ENCODE measurements around the gene TPI1. TPM values are rescaled to one million over a fixed set of nuclear protein-coding genes. Genes with fewer than 3 reads are reported as not detected.
"Not testable (repeated sequence)": the region's sequence is repeated elsewhere in the genome, so short reads cannot be mapped to it uniquely, and the experiment has no call there.

Gene TPI1
- total RNA-seq, 2 experiments from 2014 or later, result 918 to 1,035 TPM

- peaks cover 46% of the 10 kb centered on the region for H3K36me3 Mint-ChIP-seq (ENCODE audit: low read depth)
Measured at GRCh38 chr12:6874015-6874368, 6.7 kb downstream of the TPI1 start.

GRCh38 chr12:6879824-6880223 lies 12.5 kb downstream of the TPI1 start:
- Mint-ChIP-seq H3K4me1 (peaks cover 12% of the 10 kb centered on the region), H3K36me3 (ENCODE audit: low read depth) (peaks cover 14% of the 10 kb centered on the region)
- H3K27me3 Mint-ChIP-seq, H3K4me3 Mint-ChIP-seq, H3K9me3 Mint-ChIP-seq, POLR2A ChIA-PET, DNase-seq, H3K27ac Mint-ChIP-seq: not testable (repeated sequence)
- CTCF ChIA-PET, result interaction anchor here (1.1 to 3.6 kb wide), 3 partner anchors 10 to 12 kb away, joined by 3 to 29 read pairs (median 4); no protein-coding TSS in a partner anchor

More at GRCh38 chr12:6874015-6874368, 6.7 kb downstream of the TPI1 start:
- H3K27me3 Mint-ChIP-seq, DNase-seq, H3K9me3 Mint-ChIP-seq, POLR2A ChIA-PET: not testable (repeated sequence)
- peak overlapping the region; percentile 78 for H3K4me3 Mint-ChIP-seq
- CTCF ChIA-PET, result interaction anchor here (0.7 to 5.0 kb wide), 12 partner anchors 10 to 1173 kb away, joined by 3 to 42 read pairs (median 12); partner anchors contain the start of gene MLF2
- peaks cover 54% of the 10 kb centered on the region for H3K4me1 Mint-ChIP-seq
- H3K27ac Mint-ChIP-seq, result peak overlapping the region; percentile 85

DNA sequence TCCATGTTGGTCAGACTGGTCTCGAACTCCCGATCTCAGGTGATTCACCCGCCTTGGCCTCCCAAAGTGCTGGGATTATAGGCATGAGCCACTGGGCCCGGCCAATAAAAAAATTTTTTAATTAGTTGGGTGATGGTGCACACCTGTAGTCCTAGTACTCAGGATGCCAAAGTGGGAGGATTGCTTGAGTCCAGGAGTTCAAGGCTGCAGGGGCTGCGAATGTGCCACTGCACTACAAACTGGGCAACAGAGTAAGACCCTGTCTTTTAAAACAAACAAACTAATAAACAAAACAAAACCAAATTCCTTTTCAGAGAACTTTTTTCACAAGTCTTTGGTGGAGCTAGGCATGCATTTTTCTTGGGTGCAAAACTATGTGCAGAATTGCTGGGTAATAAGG lies 15.9 kb downstream of the TPI1 start:
- DNase-seq, result no peak
- peaks cover 3% of the 10 kb centered on the region for H3K36me3 Mint-ChIP-seq (ENCODE audit: low read depth)
- H3K4me3 Mint-ChIP-seq, result no peak overlapping the region
- no peaks in the 10 kb centered on the region for H3K9me3 Mint-ChIP-seq
- CTCF ChIA-PET, result interaction anchor here (3.6 to 5.5 kb wide), 2 partner anchors 8 to 12 kb away, joined by 29 to 45 read pairs; partner anchors contain the start of gene SPSB2
- H3K4me1 Mint-ChIP-seq, result peaks cover under 1% of the 10 kb centered on the region
- POLR2A ChIA-PET, result no interaction called here
- no peaks in the 10 kb centered on the region for H3K27me3 Mint-ChIP-seq
- no peak overlapping the region for H3K27ac Mint-ChIP-seq

- no peaks in the 10 kb centered on the region for H3K9me3 Mint-ChIP-seq
- H3K4me1 Mint-ChIP-seq, result peaks cover 3% of the 10 kb centered on the region
- POLR2A ChIA-PET, result no interaction called here
- no peaks in the 10 kb centered on the region for H3K27me3 Mint-ChIP-seq
- no peak overlapping the region for H3K4me3 Mint-ChIP-seq
- CTCF ChIA-PET, result interaction anchor here (3.6 to 5.5 kb wide), 2 partner anchors 8 to 12 kb away, joined by 29 to 45 read pairs; partner anchors contain the start of gene SPSB2
- no peak overlapping the region for H3K27ac Mint-ChIP-seq
- no peak for DNase-seq
- peaks cover 3% of the 10 kb centered on the region for H3K36me3 Mint-ChIP-seq (ENCODE audit: low read depth)
Measured at GRCh38 chr12:6883683-6884082, 16.4 kb downstream of the TPI1 start.

DNA sequence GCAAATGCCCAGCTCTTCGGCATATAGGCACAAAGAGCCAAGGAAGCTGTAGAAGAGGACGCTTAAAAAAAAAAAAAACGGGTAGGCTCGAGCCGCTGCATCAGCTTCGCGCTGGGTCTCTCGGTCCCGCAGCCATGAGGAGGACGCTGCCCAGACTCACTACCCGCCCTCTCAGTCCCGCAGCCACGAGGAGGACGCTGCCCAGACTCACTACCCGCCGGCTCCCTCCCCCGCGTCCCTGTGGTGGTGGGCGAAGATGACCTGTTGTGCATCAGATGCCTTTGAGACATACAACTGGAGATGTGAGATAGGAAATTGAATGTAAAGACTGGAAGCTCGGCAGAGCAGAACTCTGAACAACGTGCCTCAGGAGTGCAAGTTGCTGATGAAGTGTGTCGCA lies 17.2 kb downstream of the TPI1 start:
- H3K4me3 Mint-ChIP-seq, result no peak overlapping the region
- DNase-seq, result no peak
- peaks cover 4% of the 10 kb centered on the region for H3K4me1 Mint-ChIP-seq
- POLR2A ChIA-PET, result no interaction called here
- no peak overlapping the region for H3K27ac Mint-ChIP-seq
- H3K27me3 Mint-ChIP-seq, result no peaks in the 10 kb centered on the region
- H3K9me3 Mint-ChIP-seq, result no peaks in the 10 kb centered on the region
- CTCF ChIA-PET, result interaction anchor here (0.6 to 5.5 kb wide), 4 partner anchors 13 to 276 kb away, joined by 3 to 45 read pairs (median 4); partner anchors contain the start of gene SPSB2
- peaks cover 4% of the 10 kb centered on the region for H3K36me3 Mint-ChIP-seq (ENCODE audit: low read depth)

DNA sequence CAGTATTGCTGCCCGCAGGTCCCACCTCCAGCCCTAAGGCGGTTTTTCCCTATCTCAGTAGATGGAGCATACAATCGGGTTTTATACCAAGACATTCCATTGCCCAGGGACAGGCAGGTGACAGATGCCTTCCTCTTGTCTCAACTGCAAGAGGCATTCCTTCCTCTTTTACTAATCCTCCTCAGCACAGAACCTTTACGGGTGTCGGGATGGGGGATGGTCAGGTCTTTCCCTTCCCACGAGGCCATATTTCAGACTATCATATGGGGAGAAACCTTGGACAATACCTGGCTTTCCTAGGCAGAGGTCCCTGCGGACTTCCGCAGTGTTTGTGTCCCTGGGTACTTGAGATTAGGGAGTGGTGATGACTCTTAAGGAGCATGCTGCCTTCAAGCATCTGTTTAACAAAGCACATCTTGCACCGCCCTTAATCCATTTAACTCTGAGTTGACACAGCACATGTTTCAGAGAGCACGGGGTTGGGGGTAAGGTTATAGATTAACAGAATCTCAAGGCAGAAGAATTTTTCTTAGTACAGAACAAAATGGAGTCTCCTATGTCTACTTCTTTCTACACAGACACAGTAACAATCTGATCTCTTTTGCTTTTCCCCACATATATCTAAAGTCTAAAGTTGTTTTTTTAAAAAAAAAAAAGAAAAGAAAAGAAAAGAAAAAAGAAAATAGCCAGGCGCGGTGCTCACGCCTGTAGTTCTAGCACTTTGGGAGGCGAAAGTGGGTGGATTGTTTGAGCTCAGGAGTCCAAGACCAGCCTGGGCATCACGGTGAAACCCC lies 19.1 kb downstream of the TPI1 start:
- H3K4me1 Mint-ChIP-seq, result peaks cover 16% of the 10 kb centered on the region
- H3K27me3 Mint-ChIP-seq; H3K27ac Mint-ChIP-seq; DNase-seq; H3K4me3 Mint-ChIP-seq; H3K36me3 Mint-ChIP-seq (ENCODE audit: low read depth); H3K9me3 Mint-ChIP-seq; POLR2A ChIA-PET: not testable (repeated sequence)
- CTCF ChIA-PET, result interaction anchor here (0.6 to 5.5 kb wide), 3 partner anchors 14 to 18 kb away, joined by 3 to 45 read pairs (median 7); partner anchors contain the start of gene SPSB2

- ChIA-PET POLR2A (no interaction called here), CTCF (interaction anchor here (0.7 to 1.0 kb wide), 2 partner anchors 15 to 45 kb away, joined by 3 read pairs; partner anchors contain the start of gene SPSB2)
- Mint-ChIP-seq H3K27me3 (no peaks in the 10 kb centered on the region), H3K4me3 (no peak overlapping the region), H3K9me3 (no peaks in the 10 kb centered on the region), H3K4me1 (peaks cover 26% of the 10 kb centered on the region), H3K27ac (no peak overlapping the region), H3K36me3 (ENCODE audit: low read depth) (peaks cover 14% of the 10 kb centered on the region)
- DNase-seq, result no peak
Measured at GRCh38 chr12:6887460-6887859, 20.1 kb downstream of the TPI1 start.

DNA sequence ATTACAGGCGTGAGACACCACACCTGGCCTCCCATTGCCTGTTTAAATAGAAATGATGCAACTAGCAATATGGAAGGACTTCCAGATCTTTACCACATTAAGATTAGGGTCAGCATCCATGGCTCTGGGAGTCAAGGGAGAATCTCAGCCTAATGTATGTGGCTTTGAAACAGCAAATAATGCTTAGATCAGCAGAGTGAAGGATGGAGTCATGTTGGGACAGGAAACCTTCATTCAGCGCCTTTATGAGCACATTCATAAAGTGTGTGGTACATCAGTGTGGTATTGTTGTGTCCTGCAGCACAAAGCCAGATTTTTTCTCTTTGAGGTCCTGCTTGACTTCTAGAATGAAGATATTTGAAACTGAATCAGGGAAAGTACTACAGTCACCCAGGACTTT lies 21.0 kb downstream of the TPI1 start:
- Mint-ChIP-seq H3K4me3 (no peak overlapping the region), H3K4me1 (peaks cover 29% of the 10 kb centered on the region)

GRCh38 chr12:6888794-6889193 lies 21.5 kb downstream of the TPI1 start:
- DNase-seq, POLR2A ChIA-PET, H3K4me3 Mint-ChIP-seq, H3K27me3 Mint-ChIP-seq, H3K9me3 Mint-ChIP-seq: not testable (repeated sequence)
- peak overlapping the region; percentile 9 for H3K27ac Mint-ChIP-seq
- H3K36me3 Mint-ChIP-seq (ENCODE audit: low read depth), result peaks cover 14% of the 10 kb centered on the region
- CTCF ChIA-PET, result interaction anchor here (1.0 to 1.4 kb wide), 3 partner anchors 16 to 335 kb away, joined by 3 to 5 read pairs (median 3); partner anchors contain the start of gene SPSB2
- peaks cover 29% of the 10 kb centered on the region for H3K4me1 Mint-ChIP-seq

More for the DNA sequence above, 21.0 kb downstream of the TPI1 start:
- no peak overlapping the region for H3K27ac Mint-ChIP-seq
- ChIA-PET CTCF (interaction anchor here (1.2 to 1.4 kb wide), 2 partner anchors 16 to 334 kb away, joined by 3 to 5 read pairs; partner anchors contain the start of gene SPSB2), POLR2A (no interaction called here)
- H3K9me3 Mint-ChIP-seq, result no peaks in the 10 kb centered on the region
- no peak for DNase-seq
- no peaks in the 10 kb centered on the region for H3K27me3 Mint-ChIP-seq
- peaks cover 14% of the 10 kb centered on the region for H3K36me3 Mint-ChIP-seq (ENCODE audit: low read depth)

- H3K4me1 Mint-ChIP-seq, result peaks cover 29% of the 10 kb centered on the region
- peaks cover 12% of the 10 kb centered on the region for H3K36me3 Mint-ChIP-seq (ENCODE audit: low read depth)
- H3K4me3 Mint-ChIP-seq, result peak overlapping the region; percentile 82
- peak overlapping the region; percentile 96 for H3K27ac Mint-ChIP-seq
- H3K27me3 Mint-ChIP-seq, H3K9me3 Mint-ChIP-seq, DNase-seq, POLR2A ChIA-PET: not testable (repeated sequence)
- CTCF ChIA-PET, result interaction anchor here (1.0 to 1.4 kb wide), 3 partner anchors 14 to 78 kb away, joined by 3 to 7 read pairs (median 3); no protein-coding TSS in a partner anchor
Measured at GRCh38 chr12:6889775-6890573, 22.6 kb downstream of the TPI1 start.

GRCh38 chr12:6890789-6891645 lies 23.7 kb downstream of the TPI1 start:
- H3K27me3 Mint-ChIP-seq, result no peaks in the 10 kb centered on the region
- POLR2A ChIA-PET, result interaction anchor here (0.8 to 1.6 kb wide), 7 partner anchors 17 to 53 kb away, joined by 3 to 10 read pairs (median 4); partner anchors contain the start of genes C12orf57, CDCA3, RNU7-1 and SPSB2
- H3K36me3 Mint-ChIP-seq (ENCODE audit: low read depth), result peaks cover 10% of the 10 kb centered on the region
- peak overlapping the region; percentile 96 for H3K27ac Mint-ChIP-seq
- H3K4me1 Mint-ChIP-seq, result peaks cover 29% of the 10 kb centered on the region
- H3K4me3 Mint-ChIP-seq, result peak overlapping the region; percentile 82
- DNase-seq, result peak; percentile 98
- CTCF ChIA-PET, result interaction anchor here (0.6 to 4.0 kb wide), 48 partner anchors 9 to 440 kb away, joined by 3 to 42 read pairs (median 5); partner anchors contain the start of genes ATN1, C12orf57, C1RL and CDCA3
- H3K9me3 Mint-ChIP-seq, result no peaks in the 10 kb centered on the region

All from activated CD4-positive, alpha-beta T cell treated with anti-CD3 and anti-CD28 coated beads, Interleukin-2, amount 10 ng/mL, durations not matched to agents 7 days and 5 days (primary cell).